B cell (primary cell): ENCODE data around the gene GTF2H4. TPM values are rescaled to one million over a fixed set of nuclear protein-coding genes. Genes with fewer than 3 reads are reported as not detected.

Experiments
- ATAC-seq: fragments of 200-7000 bp; cut with Tn5 transposase; one replicate; pipeline ENCODE4 v1.10.0; 2021; ENCODE audit warnings: low read depth, mild to moderate bottlenecking, moderate number of reproducible peaks, moderate library complexity
- CTCF ChIA-PET: fragments of 350-600 bp; sonication (Branson Sonifier 250); formaldehyde crosslinking; loops from one replicate; lab custom pipeline; 2021; ENCODE audit warnings: antibody characterized with exemption, inconsistent platforms; lab: Charles Lee
- POLR2A ChIA-PET: fragments of 350-600 bp; sonication (Branson Sonifier 250); formaldehyde crosslinking; loops from one replicate; lab custom pipeline; 2021; ENCODE audit warnings: antibody characterized with exemption; lab: Charles Lee
- DNase-seq: peaks from one replicate; pipeline ENCODE4 v3.0.0; 2013
- H2AFZ ChIP-seq: 2 replicates; pipeline ENCODE4 v1.6.1; 2012; ENCODE audit warnings: mild to moderate bottlenecking, low read depth, low read length; ENCODE audit not compliant: insufficient read depth, poor library complexity, severe bottlenecking
- H3K27ac ChIP-seq, 2 donors: 1 replicate in 1 of 2; 2 replicates in 1 of 2; pipeline ENCODE4 v1.5.1; 2012 to 2013; ENCODE audit warnings: low read length in 2 of 2, mild to moderate bottlenecking in 2 of 2, moderate library complexity in 1 of 2
- H3K27me3 ChIP-seq, 4 experiments: fragments of 200-600 bp in 1 of 4; sonication (generic) in 1 of 4; replicated peaks in 1 of 4; 1 replicate in 2 of 4; 2 replicates in 2 of 4; pipeline versions ENCODE4 v1.6.1 to v1.7.0; 2013 to 2016; ENCODE audit warnings: low read length in 3 of 4, mild to moderate bottlenecking in 2 of 4, mixed read lengths in 1 of 4, moderate library complexity in 1 of 4; ENCODE audit not compliant: insufficient read depth in 4 of 4, control insufficient read depth in 3 of 4; ENCODE audit errors: control extremely low read depth in 1 of 4
- H3K36me3 ChIP-seq, 2 experiments: replicated peaks in 1 of 2; 1 replicate in 1 of 2; 2 replicates in 1 of 2; pipeline versions ENCODE4 v1.6.1 to v1.7.1; 2013; ENCODE audit warnings: low read length in 1 of 2; ENCODE audit not compliant: insufficient read depth in 2 of 2, control insufficient read depth in 1 of 2; ENCODE audit errors: control extremely low read depth in 1 of 2, extremely low read depth in 1 of 2
- H3K4me1 ChIP-seq, 2 donors: fragments of 200-600 bp in 1 of 2; sonication (generic) in 1 of 2; 1 replicate in 1 of 2; 2 replicates in 1 of 2; pipeline versions ENCODE4 v1.5.1 to v1.6.1; 2013 to 2017; ENCODE audit warnings: low read length in 2 of 2; ENCODE audit not compliant: control insufficient read depth in 2 of 2, insufficient read depth in 2 of 2
- H3K4me2 ChIP-seq: replicated peaks from 2 replicates; pipeline ENCODE3; 2012; ENCODE audit warnings: mild to moderate bottlenecking, low read depth, low read length; ENCODE audit not compliant: poor library complexity, severe bottlenecking
- H3K4me3 ChIP-seq, 5 experiments: fragments of 200-600 bp in 1 of 5; sonication (generic) in 1 of 5; 1 replicate in 3 of 5; 2 replicates in 2 of 5; pipeline versions ENCODE4 v1.5.1 to v1.7.0; 2011 to 2016; ENCODE audit warnings: low read length in 4 of 5, mild to moderate bottlenecking in 4 of 5, low read depth in 2 of 5, control low read depth in 1 of 5, moderate library complexity in 1 of 5; ENCODE audit not compliant: insufficient read depth in 1 of 5; ENCODE audit errors: control extremely low read depth in 1 of 5, extremely low read depth in 1 of 5
- H3K79me2 ChIP-seq: fragments of 200-600 bp; sonication (generic); one replicate; pipeline ENCODE4 v1.6.0; 2016; ENCODE audit warnings: low read length; ENCODE audit not compliant: control insufficient read depth, insufficient read depth
- H3K9ac ChIP-seq: fragments of 200-600 bp; sonication (generic); 2 replicates; pipeline ENCODE4 v1.6.1; 2017; ENCODE audit warnings: mild to moderate bottlenecking, low read length, moderate library complexity
- H3K9me3 ChIP-seq, 3 donors: one replicate each; pipeline versions ENCODE4 v1.6.1 to v1.7.1; 2013; ENCODE audit warnings: low read length in 2 of 3; ENCODE audit not compliant: control insufficient read depth in 2 of 3, insufficient read depth in 1 of 3; ENCODE audit errors: control extremely low read depth in 1 of 3
- H4K20me1 ChIP-seq: 2 replicates; pipeline ENCODE4 v1.6.0; 2012; ENCODE audit warnings: mild to moderate bottlenecking, low read length; ENCODE audit not compliant: insufficient read depth, control insufficient read depth, poor library complexity, severe bottlenecking
- H3K27ac Mint-ChIP-seq: one replicate; pipeline ENCODE4 v1.8.0; 2021; ENCODE audit warnings: mixed read lengths
- H3K27me3 Mint-ChIP-seq: one replicate; pipeline ENCODE4 v1.8.0; 2021; ENCODE audit warnings: mixed read lengths
- H3K4me1 Mint-ChIP-seq: one replicate; pipeline ENCODE4 v1.8.0; 2021; ENCODE audit warnings: mixed read lengths
- H3K4me3 Mint-ChIP-seq: one replicate; pipeline ENCODE4 v1.8.0; 2021; ENCODE audit warnings: mixed read lengths
- H3K9me3 Mint-ChIP-seq: one replicate; pipeline ENCODE4 v1.8.0; 2022; ENCODE audit warnings: mixed read lengths; ENCODE audit not compliant: insufficient read depth
- EZH2 ChIP-seq: IDR thresholded peaks from 2 replicates; pipeline ENCODE4 v1.6.1; 2012; ENCODE audit warnings: borderline replicate concordance, low read depth, mild to moderate bottlenecking, moderate library complexity, low read length; ENCODE audit not compliant: insufficient read depth, poor library complexity, severe bottlenecking
- WGBS: methylation state at CpG from one replicate; pipeline ENCODE4 v1.1.5; 2013; ENCODE audit warnings: missing lambda C conversion rate; ENCODE audit not compliant: insufficient coverage; 5-methylcytosine and 5-hydroxymethylcytosine counted together
- intact Hi-C: fragments of 100-400 bp; cut with micrococcal nuclease; formaldehyde crosslinking; loops from one replicate; pipeline ENCODE4 v1.10.0; 2022
- polyA plus RNA-seq: library from polyadenylated mRNA; depleted of rRNA; stranded (reverse); fragments of >200 nt; gene quantifications from 2 replicates; pipeline ENCODE4 v1.2.3, GENCODE V29; 2012
- total RNA-seq, 2 donors: library from RNA; stranded (reverse); fragments of 120-200 nt in 1 of 2; gene quantifications; 1 replicate in 1 of 2; 2 replicates in 1 of 2; pipeline versions ENCODE4 v1.2.3 to v1.2.4, GENCODE V29; 2013 to 2022
- TF ChIP-seq, protein P1 (sequence below): fragments of 200-600 bp; IDR thresholded peaks from one replicate; pipeline ENCODE4 v1.8.0; 2022; ENCODE audit warnings: antibody characterized with exemption, mild to moderate bottlenecking

The GTF2H4 gene
- total and polyA plus RNA-seq, 2 donors (not counting 1 experiment from before 2014, with no cell fraction given) = 30.2 to 38.4 TPM

DNA sequence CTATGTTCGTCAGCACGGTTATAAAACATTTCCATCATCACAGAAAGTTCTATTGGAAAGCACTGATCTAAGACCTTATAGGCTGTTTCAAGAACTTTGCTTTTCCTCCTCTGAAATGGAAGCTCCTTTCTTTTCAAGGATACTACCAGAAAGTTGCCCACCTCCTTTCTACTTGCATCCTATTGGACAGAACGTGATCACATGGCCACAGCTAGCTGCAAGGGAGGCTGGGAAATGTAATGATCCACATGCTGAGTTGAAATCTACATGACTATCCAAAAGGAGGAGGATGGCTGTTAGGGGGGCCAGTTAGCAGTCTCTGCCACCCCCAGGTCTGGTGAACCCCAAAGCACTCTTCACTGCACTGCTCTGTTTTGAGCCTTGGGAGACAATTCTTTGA, 20.7 kb downstream of the GTF2H4 start:
- CTCF ChIA-PET = interaction anchor here (1.4 kb wide), 1 partner anchor 13 kb away, joined by 3 read pairs; no protein-coding TSS in a partner anchor
- H3K27ac Mint-ChIP-seq = no peak overlapping the region
- WGBS = 100% methylated on average over 1 of the region's 3 CpGs

DNA sequence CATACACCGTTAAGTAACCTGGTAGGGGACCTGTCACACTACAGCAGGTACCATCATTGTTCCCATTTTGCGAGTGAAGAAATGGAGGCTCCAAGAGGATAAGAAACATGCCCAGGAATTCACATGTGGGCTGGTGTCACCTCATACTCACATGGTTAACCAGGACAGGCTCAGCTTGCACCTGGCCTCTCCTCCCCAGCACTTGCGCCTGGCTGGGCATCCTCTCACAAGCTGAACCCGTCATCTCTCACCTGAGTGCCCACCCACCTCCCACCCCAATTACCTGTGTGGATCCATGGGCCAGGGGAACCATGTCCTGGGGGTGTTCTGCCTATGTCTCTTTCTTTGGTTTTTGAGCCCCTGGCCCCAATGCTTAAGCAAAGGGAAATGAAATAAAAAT, 22.5 kb downstream of the GTF2H4 start:
- WGBS = 100% methylated on average over 2 of the region's 4 CpGs
- H3K9ac ChIP-seq = no peak overlapping the region
- peaks cover 0 to 3% (median under 1%) of the 10 kb centered on the region in 4 experiments for H3K27me3 ChIP-seq
- H3K79me2 ChIP-seq = no peaks in the 10 kb centered on the region
- Mint-ChIP-seq H3K4me3 (no peak overlapping the region), H3K9me3 (peaks cover 6% of the 10 kb centered on the region), H3K27me3 (peaks cover 11% of the 10 kb centered on the region), H3K27ac (no peak overlapping the region), H3K4me1 (no peaks in the 10 kb centered on the region)
- no peak overlapping the region for H3K4me3 ChIP-seq
- no peak overlapping the region for H3K27ac ChIP-seq
- no peak for TF ChIP-seq EZH2
- TF ChIP-seq, protein P1, sequence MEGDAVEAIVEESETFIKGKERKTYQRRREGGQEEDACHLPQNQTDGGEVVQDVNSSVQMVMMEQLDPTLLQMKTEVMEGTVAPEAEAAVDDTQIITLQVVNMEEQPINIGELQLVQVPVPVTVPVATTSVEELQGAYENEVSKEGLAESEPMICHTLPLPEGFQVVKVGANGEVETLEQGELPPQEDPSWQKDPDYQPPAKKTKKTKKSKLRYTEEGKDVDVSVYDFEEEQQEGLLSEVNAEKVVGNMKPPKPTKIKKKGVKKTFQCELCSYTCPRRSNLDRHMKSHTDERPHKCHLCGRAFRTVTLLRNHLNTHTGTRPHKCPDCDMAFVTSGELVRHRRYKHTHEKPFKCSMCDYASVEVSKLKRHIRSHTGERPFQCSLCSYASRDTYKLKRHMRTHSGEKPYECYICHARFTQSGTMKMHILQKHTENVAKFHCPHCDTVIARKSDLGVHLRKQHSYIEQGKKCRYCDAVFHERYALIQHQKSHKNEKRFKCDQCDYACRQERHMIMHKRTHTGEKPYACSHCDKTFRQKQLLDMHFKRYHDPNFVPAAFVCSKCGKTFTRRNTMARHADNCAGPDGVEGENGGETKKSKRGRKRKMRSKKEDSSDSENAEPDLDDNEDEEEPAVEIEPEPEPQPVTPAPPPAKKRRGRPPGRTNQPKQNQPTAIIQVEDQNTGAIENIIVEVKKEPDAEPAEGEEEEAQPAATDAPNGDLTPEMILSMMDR = no peak
- H3K9me3 ChIP-seq = peaks cover 0 to 11% (median 6%) of the 10 kb centered on the region in 3 donors
- ATAC-seq (no peak), DNase-seq (no peak)
- no peaks in the 10 kb centered on the region for H3K4me1 ChIP-seq
- no peak overlapping the region for H2AFZ ChIP-seq
- no peak overlapping the region for H3K4me2 ChIP-seq
- H4K20me1 ChIP-seq = no peaks in the 10 kb centered on the region
- ChIA-PET CTCF (no interaction called here), POLR2A (no interaction called here)
- H3K36me3 ChIP-seq = peaks cover 2 to 12% of the 10 kb centered on the region in 2 experiments
- intact Hi-C loops = no loop called here

More for the DNA sequence above, 20.7 kb downstream of the GTF2H4 start:
- no peaks in the 10 kb centered on the region for H3K4me1 Mint-ChIP-seq
- no peaks in the 10 kb centered on the region for H3K4me1 ChIP-seq
- H3K4me3 Mint-ChIP-seq = no peak overlapping the region
- peaks cover 6% of the 10 kb centered on the region for H3K9me3 Mint-ChIP-seq
- H3K27ac ChIP-seq = no peak overlapping the region
- H3K4me3 ChIP-seq = no peak overlapping the region
- no peak for ATAC-seq
- H3K4me2 ChIP-seq = no peak overlapping the region
- TF ChIP-seq, protein P1 = no peak
- no peak for TF ChIP-seq EZH2
- H3K79me2 ChIP-seq = no peaks in the 10 kb centered on the region
- H3K27me3 ChIP-seq = no peaks in the 10 kb centered on the region
- intact Hi-C loops = no loop called here
- no peak overlapping the region for H2AFZ ChIP-seq
- DNase-seq = no peak
- peaks cover 2 to 16% of the 10 kb centered on the region in 2 experiments for H3K36me3 ChIP-seq
- POLR2A ChIA-PET = no interaction called here
- H3K27me3 Mint-ChIP-seq = peaks cover 4% of the 10 kb centered on the region
- peaks cover 0 to 11% (median 6%) of the 10 kb centered on the region in 3 donors for H3K9me3 ChIP-seq
- H3K9ac ChIP-seq = no peak overlapping the region
- no peaks in the 10 kb centered on the region for H4K20me1 ChIP-seq
